Upper lobe of left lung (tissue), 6 donors: ENCODE data around the gene SLC29A1. TPM values are rescaled to one million over a fixed set of nuclear protein-coding genes. Genes with fewer than 3 reads are reported as not detected.
A peak's percentile ranks its signal among the peaks of the same experiment; 100 is the strongest.

Experiments used
- ATAC-seq, 2 donors: fragments of 200-7000 bp; cut with Tn5 transposase; one replicate each; pipeline ENCODE4 v1.9.1; 2022; ENCODE audit warnings: mild to moderate bottlenecking in 2 of 2, moderate library complexity in 2 of 2; ENCODE audit not compliant: low FRiP score in 2 of 2
- DNase-seq, 2 donors: peaks; one replicate each; pipeline ENCODE4 v3.0.0-alpha.2; 2019 to 2020
- H3K27ac ChIP-seq, 4 donors: fragments of 200-600 bp; sonication (generic); one replicate each; pipeline ENCODE4 v1.5.1; 2016 to 2019
- H3K27me3 ChIP-seq, 4 donors: fragments of 200-600 bp; sonication (generic); one replicate each; pipeline ENCODE4 v1.5.1; 2017 to 2019
- H3K36me3 ChIP-seq, 4 donors: fragments of 200-600 bp; sonication (generic); one replicate each; pipeline ENCODE4 v1.5.1; 2016 to 2019
- H3K4me1 ChIP-seq, 4 donors: fragments of 200-600 bp; sonication (generic); one replicate each; pipeline ENCODE4 v1.5.1; 2018 to 2019
- H3K4me3 ChIP-seq, 4 donors: fragments of 200-600 bp; sonication (generic); one replicate each; pipeline ENCODE4 v1.5.1; 2017 to 2019; ENCODE audit warnings: mild to moderate bottlenecking in 2 of 4, moderate library complexity in 1 of 4
- H3K9me3 ChIP-seq, 4 donors: fragments of 200-600 bp; sonication (generic); one replicate each; pipeline ENCODE4 v1.5.1; 2018 to 2019
- EP300 ChIP-seq, 4 donors: sonication (generic); formaldehyde crosslinking; IDR thresholded peaks; one replicate each; pipeline ENCODE4 v1.5.1; 2017; ENCODE audit warnings: antibody characterized with exemption in 4 of 4, control low read depth in 2 of 4
- POLR2A ChIP-seq, 4 donors: fragments of 450-650 bp; IDR thresholded peaks; one replicate each; pipeline ENCODE4 v1.5.1; 2016 to 2017; ENCODE audit warnings: antibody characterized with exemption in 4 of 4, mild to moderate bottlenecking in 2 of 4
- POLR2AphosphoS5 ChIP-seq, 2 donors: sonication (generic); formaldehyde crosslinking; IDR thresholded peaks; one replicate each; pipeline ENCODE4 v1.5.1; 2017; ENCODE audit warnings: antibody characterized with exemption in 2 of 2
- WGBS, 2 donors: methylation state at CpG; one replicate each; pipeline ENCODE4 v1.1.5; 2017 to 2018; 5-methylcytosine and 5-hydroxymethylcytosine counted together
- total RNA-seq, 6 donors: library from RNA; depleted of rRNA in 4 of 6; stranded (reverse); fragments of >200 nt in 4 of 6; gene quantifications; one replicate each; pipeline versions ENCODE4 v1.1.0 to v1.2.1, GENCODE V29; 2016 to 2021
- TF ChIP-seq, protein P1 (sequence below), 6 experiments: fragments of 450-650 bp in 4 of 6; fragments of 200-600 bp in 2 of 6; sonication (generic) in 2 of 6; IDR thresholded peaks; one replicate each; pipeline ENCODE4 v1.5.1; 2016 to 2019; ENCODE audit warnings: antibody characterized with exemption in 6 of 6
- donor health status: DM: no; HTN: no; CAD: no; lungs with moderate emphysema.
- donor health status: DM: no; HTN: yes; CAD: no; lungs with severe emphysema.

The SLC29A1 gene
- total RNA-seq, 6 donors from 2014 or later, result 38.3 to 93.2 (median 45.8) TPM

DNA sequence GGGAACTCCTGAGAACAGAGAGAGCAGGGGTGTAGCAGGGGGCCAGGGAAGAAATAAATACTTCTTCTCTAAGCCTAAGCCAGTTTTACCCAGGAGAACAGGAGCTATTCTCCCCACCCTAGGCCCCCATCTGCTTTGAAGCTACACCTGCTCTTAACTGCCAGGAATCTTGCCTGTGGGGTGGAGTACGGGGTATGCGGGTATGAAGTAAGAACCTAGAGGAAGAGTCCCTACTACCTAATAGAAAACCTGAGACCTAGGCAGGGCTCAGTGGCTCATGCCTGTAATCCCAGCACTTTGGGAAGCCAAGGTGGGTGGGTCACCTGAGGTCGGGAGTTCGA is 1.5 kb downstream of the SLC29A1 start:
- WGBS, 2 donors, result 91 to 95% methylated on average over 4 of the region's 4 CpGs

DNA sequence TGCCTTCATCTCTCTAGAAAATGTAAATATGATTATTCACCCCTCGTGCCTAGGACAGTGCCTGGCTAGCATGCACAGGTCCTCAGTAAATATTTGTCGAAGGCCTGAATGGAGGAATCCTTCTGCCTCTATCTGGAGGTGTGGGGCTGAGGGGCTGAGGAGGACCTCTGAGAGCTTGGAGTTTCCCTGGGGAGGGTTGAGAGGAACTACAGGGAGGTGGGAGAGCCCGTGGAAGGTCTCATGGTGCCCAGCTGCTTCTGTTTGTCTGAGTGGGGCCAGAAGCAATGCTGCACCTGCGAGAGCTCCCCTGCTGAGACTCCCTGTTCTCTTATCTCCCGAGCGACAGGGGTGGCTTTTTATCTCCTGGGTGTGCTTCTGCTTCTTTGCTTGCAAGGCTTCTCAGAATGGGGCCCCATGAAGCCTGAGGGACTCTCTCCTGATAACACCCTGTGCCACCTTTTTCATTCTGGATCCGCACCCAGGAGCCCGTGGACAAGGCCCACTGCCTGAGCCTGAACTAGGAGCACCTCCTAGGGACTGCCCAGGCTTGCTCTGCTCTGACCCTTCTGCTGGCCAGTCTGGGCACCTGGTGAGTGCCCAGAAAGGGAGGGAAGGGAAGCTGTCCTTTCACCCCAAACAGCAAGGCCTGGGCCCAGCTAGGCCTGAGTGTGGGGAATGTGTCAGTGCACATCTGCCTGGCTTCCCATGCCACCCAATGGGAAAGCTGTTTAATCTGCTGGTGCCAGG is 2.4 kb downstream of the SLC29A1 start:
- TF ChIP-seq POLR2A (IDR thresholded peaks at IDR 0.05) (no peak), EP300 (IDR thresholded peaks at IDR 0.05) (no peak), POLR2AphosphoS5 (IDR thresholded peaks at IDR 0.05) (no peak)
- TF ChIP-seq, protein P1, sequence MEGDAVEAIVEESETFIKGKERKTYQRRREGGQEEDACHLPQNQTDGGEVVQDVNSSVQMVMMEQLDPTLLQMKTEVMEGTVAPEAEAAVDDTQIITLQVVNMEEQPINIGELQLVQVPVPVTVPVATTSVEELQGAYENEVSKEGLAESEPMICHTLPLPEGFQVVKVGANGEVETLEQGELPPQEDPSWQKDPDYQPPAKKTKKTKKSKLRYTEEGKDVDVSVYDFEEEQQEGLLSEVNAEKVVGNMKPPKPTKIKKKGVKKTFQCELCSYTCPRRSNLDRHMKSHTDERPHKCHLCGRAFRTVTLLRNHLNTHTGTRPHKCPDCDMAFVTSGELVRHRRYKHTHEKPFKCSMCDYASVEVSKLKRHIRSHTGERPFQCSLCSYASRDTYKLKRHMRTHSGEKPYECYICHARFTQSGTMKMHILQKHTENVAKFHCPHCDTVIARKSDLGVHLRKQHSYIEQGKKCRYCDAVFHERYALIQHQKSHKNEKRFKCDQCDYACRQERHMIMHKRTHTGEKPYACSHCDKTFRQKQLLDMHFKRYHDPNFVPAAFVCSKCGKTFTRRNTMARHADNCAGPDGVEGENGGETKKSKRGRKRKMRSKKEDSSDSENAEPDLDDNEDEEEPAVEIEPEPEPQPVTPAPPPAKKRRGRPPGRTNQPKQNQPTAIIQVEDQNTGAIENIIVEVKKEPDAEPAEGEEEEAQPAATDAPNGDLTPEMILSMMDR (IDR thresholded peaks at IDR 0.05), result no peak
- WGBS, 2 donors, result 85 to 90% methylated on average over 8 of the region's 8 CpGs
- Histone ChIP-seq H3K27ac (no peak overlapping the region), H3K4me1 (peaks cover 41 to 59% (median 54%) of the 10 kb centered on the region in 4 donors), H3K4me3 (no peak overlapping the region), H3K36me3 (peaks cover 0 to 15% (median 12%) of the 10 kb centered on the region in 4 donors), H3K27me3 (no peaks in the 10 kb centered on the region), H3K9me3 (no peaks in the 10 kb centered on the region)
- ATAC-seq (no peak), DNase-seq (no peak)

More for the DNA sequence above, 1.5 kb downstream of the SLC29A1 start:
- ATAC-seq, result no peak
- DNase-seq, result no peak
- peaks cover 0 to 7% (median 5%) of the 10 kb centered on the region in 4 donors for H3K36me3 ChIP-seq
- H3K27ac ChIP-seq, result no peak overlapping the region
- TF ChIP-seq, protein P1 (IDR thresholded peaks at IDR 0.05), result no peak
- TF ChIP-seq POLR2AphosphoS5 (IDR thresholded peaks at IDR 0.05), result no peak
- TF ChIP-seq EP300 (IDR thresholded peaks at IDR 0.05), result no peak
- TF ChIP-seq POLR2A (IDR thresholded peaks at IDR 0.05), result no peak
- H3K9me3 ChIP-seq, result no peaks in the 10 kb centered on the region
- peaks cover 42 to 65% (median 60%) of the 10 kb centered on the region in 4 donors for H3K4me1 ChIP-seq
- no peak overlapping the region for H3K4me3 ChIP-seq
- no peaks in the 10 kb centered on the region for H3K27me3 ChIP-seq

DNA sequence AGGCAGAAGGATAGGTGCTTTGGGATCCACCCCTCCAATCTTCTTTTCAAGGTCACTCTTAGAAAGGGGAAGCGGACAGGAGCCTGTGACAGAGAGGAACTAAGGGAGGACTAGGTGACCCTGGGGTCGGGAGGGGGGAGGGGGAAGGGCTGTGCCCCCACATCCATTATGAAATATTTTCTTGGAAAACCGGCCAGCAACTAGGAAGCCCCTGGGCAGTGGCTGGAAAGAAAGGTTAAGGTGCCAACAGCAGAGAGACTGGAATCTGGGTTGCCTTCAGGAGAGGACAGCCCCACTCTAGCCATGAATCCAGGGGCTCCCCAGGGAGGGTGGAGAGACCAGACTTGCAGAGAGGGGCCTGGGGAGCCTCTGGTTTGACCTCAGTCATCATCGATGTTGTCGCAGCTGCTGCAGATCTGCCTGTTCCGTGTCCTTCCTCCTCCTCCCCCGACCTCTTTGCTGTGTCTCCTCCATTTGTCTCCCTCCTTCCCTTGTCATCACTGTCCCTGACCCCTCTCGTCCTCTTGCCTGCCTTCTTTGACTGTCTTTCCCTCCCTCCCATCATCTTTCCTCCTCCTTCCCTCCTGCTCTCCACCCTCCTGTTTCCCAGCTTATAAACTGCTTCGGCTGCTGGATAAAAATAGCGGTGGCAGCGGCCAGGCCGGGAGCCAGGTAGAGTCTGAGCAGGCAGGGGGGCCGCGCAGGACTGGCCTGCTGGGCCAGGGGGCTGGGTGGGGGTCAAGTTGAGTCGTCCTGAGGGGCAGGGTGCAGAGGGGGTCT is 3.2 kb downstream of the SLC29A1 start:
- DNase-seq, result no peak
- TF ChIP-seq, protein P1 (IDR thresholded peaks at IDR 0.05), result no peak
- TF ChIP-seq POLR2AphosphoS5 (IDR thresholded peaks at IDR 0.05) (no peak), EP300 (IDR thresholded peaks at IDR 0.05) (no peak), POLR2A (IDR thresholded peaks at IDR 0.05) (no peak)
- Histone ChIP-seq H3K36me3 (peaks cover 0 to 21% (median 16%) of the 10 kb centered on the region in 4 donors), H3K4me3 (no peak overlapping the region), H3K4me1 (peaks cover 36 to 51% (median 46%) of the 10 kb centered on the region in 4 donors), H3K27me3 (no peaks in the 10 kb centered on the region), H3K9me3 (no peaks in the 10 kb centered on the region), H3K27ac (peak overlapping the region in 2 of 4 donors; percentile 3 to 43)
- no peak for ATAC-seq
- WGBS, 2 donors, result 64 to 70% methylated on average over 15 of the region's 15 CpGs

DNA sequence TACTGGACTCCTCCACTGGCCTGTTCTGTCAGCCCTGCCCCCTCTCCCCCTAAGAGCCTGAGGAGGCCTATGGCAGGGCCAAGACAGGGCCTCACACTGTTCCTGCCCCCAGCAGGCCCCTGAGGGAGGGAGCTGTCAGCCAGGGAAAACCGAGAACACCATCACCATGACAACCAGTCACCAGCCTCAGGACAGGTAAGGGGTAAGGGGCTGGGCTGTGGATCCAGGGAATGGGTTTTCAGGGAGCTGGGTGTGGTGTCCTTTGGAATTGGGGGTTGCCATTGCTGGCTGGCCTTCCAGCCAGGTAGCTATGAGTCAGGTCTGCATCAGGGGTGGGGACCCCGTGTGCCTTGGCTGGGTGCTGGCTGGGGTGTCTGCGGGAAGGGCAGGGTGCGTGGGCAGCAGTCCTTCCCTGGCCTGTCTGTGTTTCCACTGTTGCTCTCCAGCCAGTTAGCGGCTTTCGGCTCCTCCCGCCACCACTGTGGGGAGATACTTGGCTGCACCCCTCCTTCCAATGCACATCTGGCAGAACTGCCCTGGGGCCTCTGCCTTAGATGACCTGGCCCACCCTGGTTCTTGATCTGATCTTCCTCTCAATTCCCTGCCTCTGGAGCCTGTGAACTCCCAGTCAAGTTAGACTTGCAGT is 3.9 kb downstream of the SLC29A1 start:
- no peak overlapping the region for H3K4me3 ChIP-seq
- peaks cover 0 to 28% (median 19%) of the 10 kb centered on the region in 4 donors for H3K36me3 ChIP-seq
- H3K27ac ChIP-seq, result peak overlapping the region in 2 of 4 donors; percentile 3 to 43
- H3K4me1 ChIP-seq, result peaks cover 29 to 44% (median 38%) of the 10 kb centered on the region in 4 donors
- TF ChIP-seq POLR2A (IDR thresholded peaks at IDR 0.05), result no peak
- TF ChIP-seq EP300 (IDR thresholded peaks at IDR 0.05), result no peak
- TF ChIP-seq, protein P1 (IDR thresholded peaks at IDR 0.05), result no peak
- TF ChIP-seq POLR2AphosphoS5 (IDR thresholded peaks at IDR 0.05), result no peak
- H3K9me3 ChIP-seq, result no peaks in the 10 kb centered on the region
- 92 to 94% methylated on average over 6 of the region's 7 CpGs for WGBS, 2 donors
- no peak for ATAC-seq
- no peaks in the 10 kb centered on the region for H3K27me3 ChIP-seq
- DNase-seq, result no peak
